Tracheal epithelial cell (primary cell): Measurements from ENCODE around the gene C2orf80. TPM values are rescaled to one million over a fixed set of nuclear protein-coding genes. Genes with fewer than 3 reads are reported as not detected.

Experiments used
- total RNA-seq: library from RNA; depleted of rRNA; stranded (reverse); fragments of >200 nt; gene quantifications from 2 replicates; pipeline ENCODE4 v1.2.1, GENCODE V29; 2014

C2orf80 gene
- not detected in 2 replicates for total RNA-seq

GRCh38 chr2:208189810-208190503 is at the start of gene C2orf80:
Gene C2orf80 (minus strand): TSS chr2:208190030. CDS start chr2:208186986, 3,044 bp downstream.

DNA sequence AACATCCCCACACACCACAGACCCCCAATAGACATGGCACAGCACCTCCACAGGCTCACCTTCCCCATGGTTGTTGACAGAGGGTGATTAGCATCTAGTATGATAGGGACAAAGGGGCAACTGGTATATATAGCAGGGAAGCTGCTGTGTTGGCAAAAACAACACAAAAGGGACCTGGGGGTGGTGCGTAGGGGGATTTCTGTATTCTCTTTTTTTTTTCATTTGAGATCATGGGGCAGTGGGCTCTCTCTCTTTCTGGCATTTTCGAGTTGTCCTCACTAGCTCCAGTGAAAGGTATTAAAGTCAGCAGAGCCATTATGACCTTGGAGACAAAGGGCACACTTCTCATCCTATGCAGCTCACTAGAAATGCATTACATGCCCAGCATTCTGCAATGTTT is 26.3 kb downstream of the C2orf80 start, which contains the start of gene CRYGA:
Gene CRYGA, minus strand, starts transcription at position 101 of the 400 bp plus-strand sequence. Its CDS starts 33 bp downstream, at position 68.

GRCh38 chr2:208146006-208146405 is 43.8 kb downstream of the C2orf80 start, which contains the start of gene CRYGB:
Gene CRYGB (minus strand): TSS chr2:208146158. CDS start chr2:208146120, 38 bp downstream.

GRCh38 chr2:208129744-208130711 is 59.8 kb downstream of the C2orf80 start, which contains the start of gene CRYGC:
Gene CRYGC (minus strand): TSS chr2:208129828. CDS start chr2:208129792, 36 bp downstream.

DNA sequence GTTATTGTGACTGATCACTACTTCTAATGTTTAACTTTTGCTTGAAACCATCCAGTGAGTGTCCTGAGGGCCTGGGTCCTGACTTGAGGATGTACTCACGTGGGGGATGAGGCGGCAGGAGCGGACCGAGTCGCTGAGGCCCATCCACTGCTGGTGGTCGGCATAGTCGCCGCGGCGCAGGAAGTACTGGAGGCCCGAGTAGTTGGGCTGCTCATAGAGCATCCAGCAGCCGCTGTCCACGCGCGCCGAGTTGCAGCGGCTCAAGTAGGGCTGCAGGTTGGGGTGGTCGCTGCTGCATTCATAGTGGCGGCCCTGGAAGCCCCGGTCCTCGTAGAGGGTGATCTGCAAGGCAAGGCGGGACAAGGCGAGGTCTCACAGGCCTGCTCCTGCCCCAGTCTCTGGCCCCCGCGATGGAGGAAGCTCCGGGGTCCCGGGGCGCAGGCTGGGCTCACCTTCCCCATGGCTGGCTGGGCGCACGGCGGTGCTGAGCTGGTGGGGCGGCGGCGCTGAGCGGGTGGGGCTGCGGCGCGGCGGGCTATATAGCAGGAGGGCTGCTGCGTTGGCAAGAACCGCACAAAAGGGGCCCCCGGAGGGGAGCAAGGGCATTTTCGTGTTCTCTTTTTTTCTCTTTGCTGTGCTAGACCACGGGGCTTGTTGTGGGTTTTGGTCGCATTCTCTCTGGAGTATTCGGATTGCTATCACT is 65.7 kb downstream of the C2orf80 start, which contains the start of gene CRYGD:
Gene CRYGD, minus strand, starts transcription at position 512 of the 703 bp plus-strand sequence. Its CDS starts 51 bp downstream, at position 461.

Other genes with a start within 250 kb of the C2orf80 start
- gene PLEKHM3, start 164.5 kb downstream of the C2orf80 start, total RNA-seq: 13.4 and 16.9 TPM in 2 replicates
- gene CRYGD, start 65.5 kb downstream of the C2orf80 start, total RNA-seq: not detected in 2 replicates
- gene CRYGC, start 60.2 kb downstream of the C2orf80 start, total RNA-seq: not detected in 2 replicates
- not detected in 2 replicates for gene CRYGB, start 43.9 kb downstream of the C2orf80 start, total RNA-seq
- not detected in 2 replicates for gene CRYGA, start 26.4 kb downstream of the C2orf80 start, total RNA-seq
- gene IDH1, start 65.0 kb upstream of the C2orf80 start, total RNA-seq: 153 and 330 TPM in 2 replicates
- 20.2 and 20.7 TPM in 2 replicates for gene PIKFYVE, start 76.2 kb upstream of the C2orf80 start, total RNA-seq
- gene PTH2R, start 216.8 kb upstream of the C2orf80 start, total RNA-seq: under 0.01 and 0.48 TPM in 2 replicates